ENCODE measurements around the gene SLC12A5. TPM values are rescaled to one million over a fixed set of nuclear protein-coding genes. Genes with fewer than 3 reads are reported as not detected.

The SLC12A5 gene
- 0.34 and 0.98 TPM in 2 replicates for total RNA-seq

GRCh38 chr20:46028772-46029371, at the start of gene SLC12A5:
Gene SLC12A5, plus strand, starts transcription at chr20:46029215. Its CDS starts 130 bp downstream, at chr20:46029345.

GRCh38 chr20:46089417-46090388, 60.7 kb downstream of the SLC12A5 start, which contains the start of gene NCOA5:
Gene NCOA5, minus strand, starts transcription at chr20:46089962. Its CDS starts 10,538 bp downstream, at chr20:46079424.

Other genes with a start within 250 kb of the SLC12A5 start
- gene WFDC3, start 237.3 kb upstream of the SLC12A5 start, total RNA-seq = 0.11 TPM in 1 of 2 replicates, not detected in the other
- 11.9 TPM in 2 replicates for gene DNTTIP1, start 237.3 kb upstream of the SLC12A5 start, total RNA-seq
- 3.3 and 4.2 TPM in 2 replicates for gene UBE2C, start 216.6 kb upstream of the SLC12A5 start, total RNA-seq
- gene TNNC2, start 201.9 kb upstream of the SLC12A5 start, total RNA-seq = 0.17 TPM in 1 of 2 replicates, not detected in the other
- gene SNX21, start 195.4 kb upstream of the SLC12A5 start, total RNA-seq = 11.7 and 14.3 TPM in 2 replicates
- gene ACOT8, start 171.8 kb upstream of the SLC12A5 start, total RNA-seq = 27.9 and 28.3 TPM in 2 replicates
- gene ZSWIM3, start 171.6 kb upstream of the SLC12A5 start, total RNA-seq = 7.4 and 9.4 TPM in 2 replicates
- 3.0 and 4.4 TPM in 2 replicates for gene ZSWIM1, start 148.0 kb upstream of the SLC12A5 start, total RNA-seq
- gene SPATA25, start 141.6 kb upstream of the SLC12A5 start, total RNA-seq = 0.65 and 1.1 TPM in 2 replicates
- gene NEURL2, start 138.0 kb upstream of the SLC12A5 start, total RNA-seq = 2.6 and 3.7 TPM in 2 replicates
- 45.5 and 47.4 TPM in 2 replicates for gene CTSA, start 137.9 kb upstream of the SLC12A5 start, total RNA-seq
- gene PLTP, start 117.1 kb upstream of the SLC12A5 start, total RNA-seq = 1.4 and 2.2 TPM in 2 replicates
- 9.1 and 11.8 TPM in 2 replicates for gene PCIF1, start 94.5 kb upstream of the SLC12A5 start, total RNA-seq
- 7.6 and 8.9 TPM in 2 replicates for gene ZNF335, start 57.0 kb upstream of the SLC12A5 start, total RNA-seq
- gene MMP9, start 20.3 kb upstream of the SLC12A5 start, total RNA-seq = under 0.01 and 0.17 TPM in 2 replicates
- gene NCOA5, start 60.7 kb downstream of the SLC12A5 start, total RNA-seq = 10.9 and 13.5 TPM in 2 replicates
- gene CD40, start 89.1 kb downstream of the SLC12A5 start, total RNA-seq = 10.4 and 21.0 TPM in 2 replicates